Lower leg skin (tissue), 3 donors: ENCODE data around the gene DDX41.

Experiments used
- CTCF ChIP-seq, 3 donors: fragments of 450-650 bp; IDR thresholded peaks; one replicate each; pipeline ENCODE4 v1.5.1; 2016; ENCODE audit warnings: antibody characterized with exemption in 3 of 3, mild to moderate bottlenecking in 3 of 3, moderate library complexity in 2 of 3
- POLR2A ChIP-seq, 2 donors: fragments of 450-650 bp; IDR thresholded peaks; one replicate each; pipeline ENCODE4 v1.6.1; 2016 to 2017; ENCODE audit warnings: antibody characterized with exemption in 2 of 2, mild to moderate bottlenecking in 1 of 2, moderate library complexity in 1 of 2

GRCh38 chr5:177491429-177491945, 25.3 kb downstream of the DDX41 start:
- TF ChIP-seq CTCF (IDR thresholded peaks at IDR 0.05) (no peak), POLR2A (IDR thresholded peaks at IDR 0.05) (no peak)
